NCI-H2227 (cell line): ENCODE measurements around the gene TMC1.
"Not testable (repeated sequence)": the region's sequence is repeated elsewhere in the genome, so short reads cannot be mapped to it uniquely, and the experiment has no call there.

Experiments
- DNase-seq: peaks from one replicate; lab custom pipeline; 2025; ENCODE audit not compliant: unreplicated experiment; lab: John Stamatoyannopoulos, UW

The TMC1 gene

DNA sequence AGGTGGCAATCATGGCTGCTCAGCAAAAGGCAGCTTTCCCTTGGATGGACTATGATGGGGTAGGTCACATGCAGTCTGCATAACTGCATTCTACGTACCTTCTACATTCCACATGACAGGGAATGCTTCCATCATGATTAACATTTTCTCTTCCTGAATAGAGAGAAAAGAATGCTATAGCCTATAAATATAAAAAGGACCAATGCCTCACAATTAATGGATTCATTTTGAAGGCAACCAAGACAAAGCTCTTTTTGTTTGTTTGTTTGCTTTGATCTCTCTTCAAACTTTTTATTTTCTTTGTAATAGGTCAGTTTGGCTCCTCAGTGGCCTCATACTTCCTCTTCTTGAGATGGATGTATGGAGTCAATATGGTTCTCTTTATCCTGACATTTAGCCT lies 230.1 kb downstream of the TMC1 start:
- DNase-seq = no peak

GRCh38 chr9:72753266-72753893 lies 232.0 kb downstream of the TMC1 start:
- no peak for DNase-seq

- DNase-seq = no peak
Measured at GRCh38 chr9:72755836-72756235, 234.4 kb downstream of the TMC1 start.

DNA sequence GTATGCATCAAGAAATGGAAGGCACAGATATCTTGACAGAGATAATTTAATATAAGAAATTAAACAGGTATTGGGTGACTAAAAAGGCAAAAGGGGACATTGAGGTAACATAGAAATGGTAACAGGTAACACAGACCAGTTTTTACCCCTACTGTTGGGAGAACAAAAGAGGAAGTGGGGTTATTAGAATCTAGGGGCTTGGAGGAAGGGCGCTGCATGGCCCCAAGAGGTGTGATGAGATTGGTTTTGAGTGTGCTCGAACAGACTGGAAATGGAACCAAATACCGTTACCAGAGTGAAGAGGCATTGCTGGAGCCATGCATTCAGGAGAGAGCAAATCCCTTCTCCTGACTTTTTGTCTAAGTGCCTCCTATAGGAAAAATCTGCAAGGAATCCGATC lies 237.5 kb downstream of the TMC1 start:
- DNase-seq = no peak

DNA sequence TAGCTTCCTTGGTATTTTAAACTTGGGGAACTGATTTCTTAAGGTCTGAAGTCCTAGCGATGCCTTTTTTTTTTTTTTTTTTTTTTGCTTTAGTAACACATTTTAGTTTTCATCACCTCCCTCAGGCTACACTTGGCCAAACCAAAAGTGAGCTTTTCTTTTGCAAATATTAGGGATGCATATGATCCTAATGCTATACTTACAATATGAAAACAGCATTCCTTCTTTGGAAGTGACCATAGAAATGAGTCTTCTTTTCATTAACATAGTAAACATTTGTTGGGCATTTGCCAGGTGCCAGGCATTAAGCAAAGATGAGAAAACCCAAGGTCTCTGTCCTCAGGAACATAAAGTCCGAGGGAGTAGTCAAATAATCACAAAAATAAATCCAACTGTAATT lies 241.6 kb downstream of the TMC1 start:
- DNase-seq = no peak

DNA sequence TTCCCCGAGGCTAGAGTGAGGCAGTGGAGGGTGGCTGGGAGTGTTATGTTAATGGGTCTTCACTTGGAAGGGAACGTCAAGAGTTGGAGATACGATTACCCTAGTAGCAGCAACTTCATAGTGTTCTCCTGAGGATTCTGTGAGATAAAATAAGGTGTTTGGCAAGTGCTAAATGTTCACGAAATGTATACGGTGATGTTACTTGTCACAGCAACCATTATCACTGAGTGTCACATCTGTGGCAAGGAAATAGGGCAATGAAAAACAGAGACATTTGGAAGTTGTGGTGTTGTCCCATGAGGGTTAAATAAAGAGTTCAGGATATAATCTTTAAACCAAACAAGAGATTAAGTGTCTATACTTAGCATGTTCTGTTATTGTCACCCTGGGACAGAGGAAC lies 248.1 kb downstream of the TMC1 start:
- no peak for DNase-seq

DNA sequence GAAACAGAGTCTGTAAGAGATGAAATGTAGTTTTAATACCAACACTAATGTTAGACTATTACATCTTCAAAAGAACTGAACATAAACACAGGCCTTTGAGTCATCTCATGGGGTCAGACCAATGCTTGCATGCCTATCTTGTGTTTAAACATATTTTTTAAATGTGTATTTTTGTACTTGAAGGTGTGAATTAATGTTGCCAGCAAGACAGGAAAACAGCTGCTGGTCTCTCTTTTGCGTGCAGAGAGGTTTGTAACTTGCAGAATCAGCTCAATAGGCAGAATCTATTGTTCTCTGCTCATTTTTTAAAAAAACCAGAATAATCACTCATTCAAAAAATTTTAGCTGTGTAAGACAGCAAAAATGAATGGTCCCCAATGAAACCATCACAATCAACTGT lies 251.3 kb downstream of the TMC1 start:
- DNase-seq = no peak

DNA sequence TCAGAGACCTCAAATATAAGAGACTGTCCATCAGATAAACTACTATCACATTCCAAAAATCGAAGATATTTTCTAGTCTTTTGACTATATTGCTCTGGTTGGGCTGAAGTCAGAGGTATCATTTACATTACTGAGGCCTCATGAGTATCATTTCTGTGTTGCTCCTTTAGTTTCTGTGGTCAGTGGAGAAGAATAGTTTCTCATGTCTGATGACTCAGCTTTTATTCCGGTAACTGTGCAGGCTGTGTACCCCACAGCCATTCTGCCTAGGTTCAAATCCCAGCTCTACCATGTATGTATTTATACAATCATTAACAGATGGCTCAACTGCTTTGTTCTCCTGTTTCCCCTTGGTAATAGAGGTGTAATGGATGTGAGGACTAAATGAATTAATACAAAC lies 252.2 kb downstream of the TMC1 start:
- DNase-seq = no peak

DNA sequence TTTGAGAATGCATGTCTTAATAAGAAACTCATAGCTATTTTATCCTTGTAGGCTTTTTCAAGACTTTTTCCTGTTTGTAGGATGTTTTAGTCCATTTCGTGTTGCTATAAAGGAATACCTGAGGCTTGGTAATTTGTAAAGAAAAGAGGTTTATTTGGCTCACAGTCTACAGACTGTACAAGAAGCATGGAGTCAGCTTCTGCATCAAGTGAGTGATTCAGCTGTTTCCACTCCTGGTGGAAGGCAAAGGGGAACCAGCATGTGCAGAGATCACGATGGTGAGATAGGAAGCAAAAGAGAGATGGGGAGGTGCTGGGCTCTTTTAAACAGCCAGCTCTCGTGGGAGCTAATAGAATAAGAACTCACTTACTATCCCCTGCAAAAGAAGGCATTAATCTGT lies 254.2 kb downstream of the TMC1 start:
- no peak for DNase-seq

DNA sequence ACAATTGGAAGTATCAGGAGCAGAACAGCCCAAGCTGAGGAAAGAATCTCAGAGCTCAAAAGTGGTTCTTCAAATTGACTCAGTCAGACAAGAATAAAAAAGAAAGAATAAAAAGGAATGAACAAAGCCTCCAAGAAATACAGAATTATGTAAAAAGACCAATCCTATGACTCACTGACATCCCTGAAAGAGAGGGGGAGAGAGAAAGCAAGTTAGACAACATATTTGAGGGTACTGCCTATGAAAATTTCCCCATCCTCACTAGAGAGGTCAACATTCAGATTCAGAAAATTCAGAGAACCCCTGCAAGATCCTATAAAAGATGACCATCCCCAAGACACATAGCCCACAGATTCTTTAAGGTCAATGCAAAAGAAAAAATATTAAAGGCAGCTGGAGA lies 258.2 kb downstream of the TMC1 start:
- DNase-seq = no peak

DNA sequence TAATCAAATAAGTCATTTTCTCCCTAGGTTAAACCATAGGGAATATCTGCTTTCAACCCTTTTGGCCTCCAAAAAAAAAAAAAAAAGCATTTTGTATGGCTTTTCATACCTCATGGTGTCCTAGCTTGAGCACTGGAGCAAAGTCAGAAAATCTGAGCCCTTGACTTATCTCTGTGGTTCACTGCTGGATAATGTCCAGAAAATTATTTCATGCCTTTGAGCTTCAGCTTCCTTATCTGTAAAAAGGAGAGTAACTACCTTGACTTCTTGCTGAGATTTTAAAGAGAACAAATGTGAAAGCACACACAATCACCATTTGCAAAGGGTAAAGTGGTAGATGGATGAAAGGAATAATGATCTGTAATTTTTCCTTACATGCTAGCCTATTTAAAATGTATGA lies 265.5 kb downstream of the TMC1 start:
- no peak for DNase-seq

GRCh38 chr9:72788966-72789735 lies 267.7 kb downstream of the TMC1 start:
- no peak for DNase-seq

GRCh38 chr9:72789885-72790284 lies 268.5 kb downstream of the TMC1 start:
- no peak for DNase-seq

GRCh38 chr9:72790989-72791388 lies 269.6 kb downstream of the TMC1 start:
- DNase-seq = no peak

DNA sequence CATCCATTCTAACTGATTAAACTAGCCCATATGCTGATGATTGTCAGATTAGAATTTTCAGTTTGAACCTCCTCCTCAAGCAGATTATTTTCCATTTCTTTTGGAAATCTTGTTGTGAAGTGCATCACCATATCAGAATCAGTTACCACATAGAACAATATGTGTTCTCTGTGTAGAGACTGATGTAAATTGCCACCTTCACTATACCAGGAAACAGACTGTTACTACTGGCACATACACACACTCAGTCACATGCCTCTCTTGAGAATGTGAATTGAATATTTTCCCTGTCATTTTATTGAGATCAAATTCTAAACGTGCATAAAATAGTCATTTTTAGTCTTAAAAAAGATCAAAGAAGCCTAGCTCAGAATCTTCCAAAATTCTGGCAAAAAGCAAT lies 270.0 kb downstream of the TMC1 start:
- DNase-seq = no peak

DNA sequence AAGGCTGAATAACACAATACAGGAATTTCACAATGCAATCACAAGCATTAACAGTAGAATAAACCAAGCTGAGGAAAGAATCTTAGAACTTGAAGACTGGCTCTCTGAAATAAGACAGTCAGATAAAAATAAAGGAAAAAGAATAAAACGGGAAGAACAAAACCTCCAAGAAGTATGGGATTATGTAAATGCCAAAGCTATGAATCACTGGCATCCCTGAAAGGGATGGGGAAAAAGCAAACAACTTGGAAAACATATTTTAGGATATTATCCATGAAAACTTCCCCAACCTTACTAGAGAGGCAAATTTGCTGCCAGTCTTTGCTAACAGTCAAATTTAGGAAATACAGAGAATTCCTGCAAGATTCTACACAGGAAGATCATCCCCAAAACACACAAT lies 273.5 kb downstream of the TMC1 start:
- no peak for DNase-seq

DNA sequence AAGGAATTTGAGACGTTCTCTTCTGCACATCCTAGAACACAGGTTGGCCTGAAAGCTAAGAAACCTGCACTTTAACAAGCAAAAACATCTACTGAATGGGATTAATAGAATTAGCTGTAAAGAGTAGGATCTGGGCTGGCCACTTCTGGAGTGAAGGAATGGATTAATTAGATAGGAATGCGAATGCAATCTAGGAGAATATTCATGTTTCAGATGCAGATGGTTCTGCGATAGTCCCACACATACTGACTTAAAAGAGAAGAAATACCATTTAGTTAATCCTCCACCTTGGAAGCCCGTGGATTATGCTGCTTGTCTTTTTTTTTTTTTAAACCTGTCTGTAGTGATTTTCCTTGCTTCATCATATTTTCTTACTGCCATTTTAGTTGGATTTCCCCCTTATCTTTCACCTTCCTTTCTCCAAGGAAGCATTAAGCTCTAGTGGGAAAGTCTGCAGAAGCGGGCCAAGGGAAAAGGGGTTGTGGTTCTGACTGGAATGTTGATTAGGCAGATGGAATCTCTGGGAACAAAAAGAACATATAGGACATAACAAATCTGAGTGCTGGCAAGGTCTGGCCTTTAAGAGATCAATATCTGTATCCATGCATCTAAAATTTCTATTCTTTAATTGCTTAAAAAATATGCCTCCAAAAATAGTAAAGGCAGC lies 279.1 kb downstream of the TMC1 start:
- DNase-seq = no peak

GRCh38 chr9:72805238-72805637 lies 283.8 kb downstream of the TMC1 start:
- DNase-seq = no peak

DNA sequence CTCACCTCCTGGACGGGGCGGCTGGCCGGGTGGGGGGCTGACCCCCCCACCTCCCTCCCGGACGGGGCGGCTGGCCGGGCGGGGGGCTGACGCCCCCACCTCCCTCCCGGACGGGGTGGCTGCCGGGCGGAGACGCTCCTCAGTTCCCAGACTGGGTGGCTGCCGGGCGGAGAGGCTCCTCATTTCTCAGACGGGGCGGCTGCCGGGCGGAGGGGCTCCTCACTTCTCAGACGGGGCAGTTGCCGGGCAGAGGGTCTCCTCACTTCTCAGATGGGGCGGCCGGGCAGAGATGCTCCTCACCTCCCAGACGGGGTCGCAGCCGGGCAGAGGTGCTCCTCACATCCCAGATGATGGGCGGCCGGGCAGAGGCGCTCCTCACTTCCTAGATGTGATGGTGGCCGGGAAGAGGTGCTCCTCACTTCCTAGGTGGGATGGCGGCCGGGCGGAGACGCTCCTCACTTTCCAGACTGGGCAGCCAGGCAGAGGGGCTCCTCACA lies 285.0 kb downstream of the TMC1 start:
- not testable (repeated sequence) for DNase-seq

DNA sequence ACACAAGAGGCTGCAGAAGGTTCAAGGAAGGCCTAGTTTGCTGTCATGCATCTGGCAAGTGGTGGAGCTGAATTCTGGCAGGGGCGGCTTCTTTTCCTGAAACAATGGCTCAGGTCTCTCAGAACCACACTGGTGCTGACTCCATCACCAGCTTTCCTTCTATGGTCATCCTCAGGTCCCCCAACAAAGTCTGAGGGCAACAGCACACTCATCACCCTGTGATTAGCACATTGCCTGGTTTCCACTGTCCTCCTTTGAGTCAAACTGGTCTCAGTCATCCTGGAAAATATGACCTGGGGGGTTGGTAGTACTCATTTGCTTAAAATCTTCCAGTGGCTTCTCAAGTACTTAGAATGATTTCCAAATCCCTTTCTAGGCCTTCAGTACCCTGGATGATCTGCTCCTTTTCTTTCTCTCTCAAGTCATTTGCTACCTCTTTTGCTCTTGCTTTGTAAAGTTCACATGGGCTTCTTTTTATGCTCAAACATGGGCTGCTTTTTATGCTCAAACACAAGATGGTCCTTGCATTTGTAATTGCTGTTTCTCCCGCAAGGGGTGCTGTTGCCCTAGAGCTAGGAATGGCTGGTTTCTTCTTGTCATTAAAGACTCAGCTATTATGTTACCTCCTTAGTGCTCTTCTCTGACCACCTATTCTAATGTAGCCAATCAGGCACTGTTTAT lies 286.5 kb downstream of the TMC1 start:
- no peak for DNase-seq

GRCh38 chr9:72808446-72808768 lies 287.0 kb downstream of the TMC1 start:
- no peak for DNase-seq

GRCh38 chr9:72809586-72809985 lies 288.2 kb downstream of the TMC1 start:
- no peak for DNase-seq
